HEK293 (cell line): ENCODE results near the gene FOXL2.

ENCODE experiments used
- CTCF ChIA-PET: fragments of 350-600 bp; formaldehyde crosslinking; extraction: SDS; loops from one replicate; lab custom pipeline; 2021; ENCODE audit warnings: antibody characterized with exemption; lab: Yijun Ruan, JAX
- POLR2A ChIA-PET: fragments of 300-600 bp; formaldehyde crosslinking; extraction: SDS; loops from one replicate; lab custom pipeline; 2020; ENCODE audit warnings: antibody characterized with exemption, inconsistent platforms; lab: Yijun Ruan, JAX
- H3K27ac ChIP-seq: fragments of 200-500 bp; sonication (Bioruptor generic); 2 replicates; pipeline ENCODE4 v1.5.1; 2014; ENCODE audit warnings: low read depth, low read length, control low read depth, inconsistent platforms; ENCODE audit errors: extremely low read depth
- H3K36me3 ChIP-seq, 2 experiments: fragments of 200-500 bp in 1 of 2; sonication (Bioruptor generic) in 1 of 2; 1 replicate in 1 of 2; 2 replicates in 1 of 2; pipeline ENCODE4 v1.5.1; 2014 to 2017; ENCODE audit warnings: inconsistent platforms in 2 of 2, low read length in 2 of 2; ENCODE audit not compliant: control insufficient read depth in 2 of 2, insufficient read depth in 1 of 2
- H3K4me1 ChIP-seq: fragments of 200-500 bp; sonication (Bioruptor generic); 2 replicates; pipeline ENCODE4 v1.5.1; 2014; ENCODE audit warnings: mild to moderate bottlenecking, low read length, inconsistent platforms; ENCODE audit not compliant: control insufficient read depth, insufficient read depth
- H3K4me3 ChIP-seq: 2 replicates; pipeline ENCODE4 v1.5.1; 2011; ENCODE audit warnings: low read depth, mild to moderate bottlenecking, control low read depth, low read length, moderate library complexity
- H3K9me3 ChIP-seq: fragments of 200-500 bp; sonication (Bioruptor generic); 2 replicates; pipeline ENCODE4 v1.5.1; 2014; ENCODE audit warnings: low read depth, low read length, inconsistent platforms; ENCODE audit not compliant: control insufficient read depth, insufficient read depth
- BCL11B ChIP-seq: fragments of 450-650 bp; formaldehyde crosslinking; IDR thresholded peaks from 2 replicates; pipeline ENCODE4 v1.5.1; 2016; ENCODE audit warnings: low read depth, missing biosample characterization, missing genetic modification characterization
- MEIS1 ChIP-seq: sonication (generic); formaldehyde crosslinking; IDR thresholded peaks from 2 replicates; pipeline ENCODE4 v1.8.1; 2022; ENCODE audit warnings: missing genetic modification reagents, mild to moderate bottlenecking, borderline replicate concordance
- MYNN ChIP-seq: fragments of 450-650 bp; formaldehyde crosslinking; IDR thresholded peaks from 2 replicates; pipeline ENCODE4 v1.5.1; 2016; ENCODE audit warnings: missing biosample characterization, missing genetic modification characterization, borderline replicate concordance
- MZF1 ChIP-seq: fragments of 450-650 bp; formaldehyde crosslinking; IDR thresholded peaks from 2 replicates; pipeline ENCODE4 v1.5.1; 2017; ENCODE audit warnings: missing biosample characterization, missing genetic modification characterization, borderline replicate concordance
- PATZ1 ChIP-seq: fragments of 450-650 bp; formaldehyde crosslinking; IDR thresholded peaks from 2 replicates; pipeline ENCODE4 v1.5.1; 2016; ENCODE audit warnings: missing biosample characterization, missing genetic modification characterization
- PRDM6 ChIP-seq: fragments of 450-650 bp; formaldehyde crosslinking; IDR thresholded peaks from 2 replicates; pipeline ENCODE4 v1.5.1; 2017; ENCODE audit warnings: missing biosample characterization, missing genetic modification characterization
- SP3 ChIP-seq: fragments of 450-650 bp; formaldehyde crosslinking; IDR thresholded peaks from 2 replicates; pipeline ENCODE4 v1.5.1; 2016; ENCODE audit warnings: missing biosample characterization, missing genetic modification characterization
- SP7 ChIP-seq: fragments of 450-650 bp; formaldehyde crosslinking; IDR thresholded peaks from 2 replicates; pipeline ENCODE4 v1.5.1; 2016; ENCODE audit warnings: missing biosample characterization, missing genetic modification characterization
- ZBTB10 ChIP-seq: fragments of 450-650 bp; formaldehyde crosslinking; IDR thresholded peaks from 2 replicates; pipeline ENCODE4 v1.5.1; 2016; ENCODE audit warnings: missing biosample characterization, missing genetic modification characterization
- ZBTB17 ChIP-seq: fragments of 450-650 bp; formaldehyde crosslinking; IDR thresholded peaks from 2 replicates; pipeline ENCODE4 v1.5.1; 2016; ENCODE audit warnings: missing biosample characterization, missing genetic modification characterization
- ZFP3 ChIP-seq: fragments of 450-650 bp; formaldehyde crosslinking; IDR thresholded peaks from 2 replicates; pipeline ENCODE4 v1.5.1; 2016; ENCODE audit warnings: low read depth, missing biosample characterization, missing genetic modification characterization
- ZFP37 ChIP-seq: fragments of 450-650 bp; formaldehyde crosslinking; IDR thresholded peaks from 2 replicates; pipeline ENCODE4 v1.5.1; 2016; ENCODE audit warnings: missing biosample characterization, missing genetic modification characterization
- ZNF138 ChIP-seq: fragments of 450-650 bp; formaldehyde crosslinking; IDR thresholded peaks from 2 replicates; pipeline ENCODE4 v1.5.1; 2016; ENCODE audit warnings: missing biosample characterization, missing genetic modification characterization, borderline replicate concordance
- ZNF174 ChIP-seq: fragments of 450-650 bp; formaldehyde crosslinking; IDR thresholded peaks from 2 replicates; pipeline ENCODE4 v1.5.0; 2017; ENCODE audit warnings: missing biosample characterization, mild to moderate bottlenecking, missing genetic modification characterization
- ZNF2 ChIP-seq: fragments of 450-650 bp; formaldehyde crosslinking; IDR thresholded peaks from 2 replicates; pipeline ENCODE4 v1.5.1; 2016; ENCODE audit warnings: missing biosample characterization, missing genetic modification characterization
- ZNF292 ChIP-seq: fragments of 450-650 bp; formaldehyde crosslinking; IDR thresholded peaks from 2 replicates; pipeline ENCODE4 v1.5.1; 2016; ENCODE audit warnings: low read depth, missing biosample characterization, missing genetic modification characterization, borderline replicate concordance
- ZNF354C ChIP-seq: fragments of 450-650 bp; formaldehyde crosslinking; IDR thresholded peaks from 2 replicates; pipeline ENCODE4 v1.5.1; 2016; ENCODE audit warnings: missing biosample characterization, missing genetic modification characterization, low read depth, borderline replicate concordance
- ZNF433 ChIP-seq: fragments of 450-650 bp; formaldehyde crosslinking; IDR thresholded peaks from 2 replicates; pipeline ENCODE4 v1.5.1; 2016; ENCODE audit warnings: missing biosample characterization, missing genetic modification characterization, low read depth
- ZNF544 ChIP-seq: fragments of 450-650 bp; formaldehyde crosslinking; IDR thresholded peaks from 2 replicates; pipeline ENCODE4 v1.5.0; 2017; ENCODE audit warnings: missing biosample characterization, missing genetic modification characterization
- ZNF629 ChIP-seq: fragments of 450-650 bp; formaldehyde crosslinking; IDR thresholded peaks from 2 replicates; pipeline ENCODE4 v1.5.1; 2017; ENCODE audit warnings: missing biosample characterization, missing genetic modification characterization
- ZNF701 ChIP-seq: fragments of 450-650 bp; formaldehyde crosslinking; IDR thresholded peaks from 2 replicates; pipeline ENCODE4 v1.5.1; 2016; ENCODE audit warnings: missing biosample characterization, missing genetic modification characterization
- ZNF76 ChIP-seq: fragments of 450-650 bp; formaldehyde crosslinking; IDR thresholded peaks from 2 replicates; pipeline ENCODE4; 2016; ENCODE audit warnings: low read depth, missing biosample characterization, missing genetic modification characterization, borderline replicate concordance
- ZNF776 ChIP-seq: fragments of 450-650 bp; formaldehyde crosslinking; IDR thresholded peaks from 2 replicates; pipeline ENCODE4 v1.5.0; 2017; ENCODE audit warnings: missing biosample characterization, missing genetic modification characterization, borderline replicate concordance
- ZNF777 ChIP-seq: fragments of 450-650 bp; formaldehyde crosslinking; IDR thresholded peaks from 2 replicates; pipeline ENCODE4 v1.5.1; 2017; ENCODE audit warnings: missing biosample characterization, missing genetic modification characterization, borderline replicate concordance

Gene FOXL2

GRCh38 chr3:138936741-138937689 lies 9.9 kb downstream of the FOXL2 start:
- POLR2A ChIA-PET = interaction anchor here (0.5 to 2.0 kb wide), 5 partner anchors 13 to 458 kb away, joined by 3 to 15 read pairs (median 3); partner anchors contain the start of gene CEP70
- Histone ChIP-seq H3K4me1 (no peaks in the 10 kb centered on the region), H3K27ac (no peak overlapping the region), H3K9me3 (no peaks in the 10 kb centered on the region), H3K4me3 (no peak overlapping the region), H3K36me3 (no peaks in the 10 kb centered on the region)
- CTCF ChIA-PET = interaction anchor here (0.6 to 2.0 kb wide), 20 partner anchors 10 to 1761 kb away, joined by 3 to 30 read pairs (median 4); partner anchors contain the start of genes ESYT3, FOXL2 and FOXL2NB
- TF ChIP-seq PRDM6 (tag by site-specific recombination) (no peak), ZNF544 (tag by site-specific recombination) (no peak), ZNF354C (tag by site-specific recombination) (no peak), ZNF629 (tag by site-specific recombination) (no peak), ZNF701 (tag by site-specific recombination) (no peak), ZFP3 (tag by site-specific recombination) (no peak)

GRCh38 chr3:138935863-138936740 lies 10.8 kb downstream of the FOXL2 start:
- Histone ChIP-seq H3K4me3 (peak overlapping the region; percentile 49), H3K27ac (no peak overlapping the region), H3K36me3 (no peaks in the 10 kb centered on the region), H3K4me1 (no peaks in the 10 kb centered on the region), H3K9me3 (no peaks in the 10 kb centered on the region)
- POLR2A ChIA-PET = interaction anchor here (0.5 to 2.0 kb wide), 7 partner anchors 12 to 517 kb away, joined by 3 to 15 read pairs (median 3); partner anchors contain the start of gene CEP70
- CTCF ChIA-PET = interaction anchor here (0.6 to 2.0 kb wide), 31 partner anchors 9 to 1762 kb away, joined by 3 to 30 read pairs (median 4); partner anchors contain the start of genes ESYT3, FOXL2 and FOXL2NB
- TF ChIP-seq ZNF776 (tag by site-specific recombination) (no peak), ZNF777 (tag by site-specific recombination) (peak; percentile 69; the same call in 1 of the 2 replicates), MYNN (tag by site-specific recombination) (0 out of 2 replicates have a peak, but pooled peaks have one; percentile 36), BCL11B (no peak), SP7 (0 out of 2 replicates have a peak, but pooled peaks have one; percentile 24), ZNF292 (tag by site-specific recombination) (no peak), SP3 (tag by site-specific recombination) (no peak), ZNF76 (tag by site-specific recombination) (no peak), ZNF2 (tag by site-specific recombination) (0 out of 2 replicates have a peak, but pooled peaks have one; percentile 48), MZF1 (tag by site-specific recombination) (no peak), ZBTB10 (tag by site-specific recombination) (peak; percentile 50; the same call in 1 of the 2 replicates), ZFP37 (no peak), PATZ1 (tag by site-specific recombination) (peak; percentile 45; the same call in 1 of the 2 replicates), MEIS1 (CRISPR knock-in tag) (no peak), ZBTB17 (tag by site-specific recombination) (peak; percentile 73; the same call in 1 of the 2 replicates), ZNF138 (tag by site-specific recombination) (no peak), ZNF433 (no peak), ZNF629 (tag by site-specific recombination) (no peak), ZNF174 (tag by site-specific recombination) (no peak)
